IMR-90 (cell line): ENCODE results near the gene GPC5. TPM values are rescaled to one million over a fixed set of nuclear protein-coding genes. Genes with fewer than 3 reads are reported as not detected.

Experiments used
- ATAC-seq: fragments of 200-7000 bp; cut with Tn5 transposase; 2 replicates; pipeline ENCODE4 v1.9.1; 2020; ENCODE audit warnings: low read depth, mild to moderate bottlenecking, moderate library complexity
- BruUV-seq: library from RNA; stranded (reverse); fragments of 400-500 nt; replicated peaks from 2 replicates; lab custom pipeline; 2021; lab: Mats Ljungman, UMichigan
- CTCF ChIA-PET: fragments of 300-600 bp; formaldehyde crosslinking; extraction: SDS; loops from one replicate; lab custom pipeline; 2021; ENCODE audit warnings: antibody characterized with exemption; lab: Yijun Ruan, JAX
- POLR2A ChIA-PET: fragments of 300-600 bp; sonication (Branson Sonifier 250); formaldehyde crosslinking; loops from one replicate; lab custom pipeline; 2022; ENCODE audit warnings: antibody characterized with exemption; ENCODE audit not compliant: unreplicated experiment; lab: Charles Lee
- DNase-seq: peaks from one replicate; pipeline ENCODE4 v3.0.0; 2013
- H2AFZ ChIP-seq: replicated peaks from 2 replicates; pipeline ENCODE3; 2013; ENCODE audit warnings: low read length, mild to moderate bottlenecking; ENCODE audit not compliant: poor library complexity
- H2AK5ac ChIP-seq: 2 replicates; pipeline ENCODE4 v1.6.1; 2013; ENCODE audit warnings: low read depth, low read length, inconsistent platforms
- H2AK9ac ChIP-seq: replicated peaks from 2 replicates; pipeline ENCODE3; 2013; ENCODE audit warnings: mild to moderate bottlenecking, low read depth, low read length, moderate library complexity; ENCODE audit not compliant: poor library complexity
- H2BK120ac ChIP-seq: 2 replicates; pipeline ENCODE4 v1.6.1; 2013; ENCODE audit warnings: low read depth, low read length, inconsistent platforms
- H2BK15ac ChIP-seq: 3 replicates; pipeline ENCODE4 v1.6.1; 2013; ENCODE audit warnings: low read depth, low read length, inconsistent platforms
- H2BK20ac ChIP-seq: 2 replicates; pipeline ENCODE4 v1.6.1; 2013; ENCODE audit warnings: low read depth, mild to moderate bottlenecking, inconsistent platforms, low read length, moderate library complexity
- H2BK5ac ChIP-seq: 2 replicates; pipeline ENCODE4 v1.6.1; 2013; ENCODE audit warnings: mild to moderate bottlenecking, low read depth, low read length, inconsistent platforms; ENCODE audit not compliant: poor library complexity, severe bottlenecking
- H3K14ac ChIP-seq: replicated peaks from 2 replicates; pipeline ENCODE4 v1.6.1; 2013; ENCODE audit warnings: low read depth, low read length, inconsistent platforms
- H3K18ac ChIP-seq: 2 replicates; pipeline ENCODE4 v1.6.1; 2013; ENCODE audit warnings: low read depth, low read length, control low read depth
- H3K23ac ChIP-seq: 2 replicates; pipeline ENCODE4 v1.6.1; 2013; ENCODE audit warnings: low read depth, low read length, inconsistent platforms
- H3K27ac ChIP-seq: 2 replicates; pipeline ENCODE4 v1.5.1; 2013; ENCODE audit warnings: mild to moderate bottlenecking, control low read depth, low read length; ENCODE audit not compliant: insufficient read depth
- H3K27me3 ChIP-seq: 2 replicates; pipeline ENCODE4 v1.6.1; 2013; ENCODE audit warnings: low read length; ENCODE audit not compliant: control insufficient read depth, insufficient read depth
- H3K36me3 ChIP-seq: 2 replicates; pipeline ENCODE4 v1.6.1; 2013; ENCODE audit warnings: low read length, mixed read lengths; ENCODE audit not compliant: control insufficient read depth, insufficient read depth
- H3K4ac ChIP-seq: 2 replicates; pipeline ENCODE4 v1.6.1; 2013; ENCODE audit warnings: low read depth, low read length, inconsistent platforms
- H3K4me1 ChIP-seq: 2 replicates; pipeline ENCODE4 v1.6.1; 2013; ENCODE audit warnings: low read length, mixed read lengths; ENCODE audit not compliant: control insufficient read depth, insufficient read depth
- H3K4me2 ChIP-seq: 2 replicates; pipeline ENCODE4 v1.6.1; 2013; ENCODE audit warnings: low read depth, mild to moderate bottlenecking, control low read depth, low read length, moderate library complexity
- H3K4me3 ChIP-seq: 2 replicates; pipeline ENCODE4 v1.5.1; 2013; ENCODE audit warnings: low read depth, mild to moderate bottlenecking, control low read depth, low read length, moderate library complexity; ENCODE audit not compliant: insufficient read depth
- H3K56ac ChIP-seq: 2 replicates; pipeline ENCODE4 v1.6.1; 2013; ENCODE audit warnings: low read length, inconsistent platforms; ENCODE audit not compliant: insufficient read depth; ENCODE audit errors: extremely low read depth
- H3K79me1 ChIP-seq, 2 experiments: 2 replicates each; pipeline ENCODE4 v1.6.1; 2013; ENCODE audit warnings: low read length in 2 of 2, inconsistent platforms in 1 of 2, low read depth in 1 of 2
- H3K9ac ChIP-seq: 2 replicates; pipeline ENCODE4 v1.6.1; 2013; ENCODE audit warnings: low read depth, low read length, control low read depth
- H3K9me1 ChIP-seq: 2 replicates; pipeline ENCODE4 v1.6.1; 2013; ENCODE audit warnings: low read length, inconsistent platforms; ENCODE audit not compliant: insufficient read depth
- H3K9me3 ChIP-seq: 2 replicates; pipeline ENCODE4 v1.6.1; 2013; ENCODE audit warnings: low read length; ENCODE audit not compliant: control insufficient read depth, insufficient read depth
- H4K20me1 ChIP-seq: 2 replicates; pipeline ENCODE4 v1.6.1; 2013; ENCODE audit warnings: low read length, inconsistent platforms; ENCODE audit not compliant: insufficient read depth
- H4K5ac ChIP-seq: 2 replicates; pipeline ENCODE4 v1.6.1; 2013; ENCODE audit warnings: mild to moderate bottlenecking, low read depth, low read length, control low read depth
- H4K8ac ChIP-seq, 2 experiments: 2 replicates each; pipeline ENCODE4 v1.6.1; 2013; ENCODE audit warnings: low read depth in 2 of 2, low read length in 2 of 2, control low read depth in 1 of 2, inconsistent platforms in 1 of 2
- H4K91ac ChIP-seq: 2 replicates; pipeline ENCODE4 v1.6.1; 2013; ENCODE audit warnings: low read depth, low read length, inconsistent platforms; ENCODE audit not compliant: insufficient read depth
- RAD21 ChIP-seq: IDR thresholded peaks from 2 replicates; pipeline ENCODE4 v1.6.1; 2012; ENCODE audit warnings: low read length, improper control_type of control experiment
- RCOR1 ChIP-seq: IDR thresholded peaks from 2 replicates; pipeline ENCODE4 v1.6.1; 2012; ENCODE audit warnings: mild to moderate bottlenecking, low read length, improper control_type of control experiment; ENCODE audit not compliant: insufficient replicate concordance
- RFX5 ChIP-seq: IDR thresholded peaks from 2 replicates; pipeline ENCODE4 v1.8.0; 2012; ENCODE audit warnings: low read depth, mild to moderate bottlenecking, low read length, moderate library complexity
- WGBS, 2 experiments: methylation state at CpG; one replicate each; pipeline versions ENCODE4 v1.1.5 to v1.1.7; 2013; ENCODE audit warnings: missing lambda C conversion rate in 2 of 2; ENCODE audit not compliant: insufficient read length in 1 of 2; ENCODE audit errors: extremely low coverage in 2 of 2; 5-methylcytosine and 5-hydroxymethylcytosine counted together
- dilution Hi-C: fragments of 300-500 bp; cut with HindIII; formaldehyde crosslinking; loops from one replicate; pipeline ENCODE4 v1.14.3; 2018; ENCODE audit warnings: low sequenced_read_pairs; ENCODE audit not compliant: unreplicated experiment
- in situ Hi-C: fragments of 300-500 bp; cut with MboI; formaldehyde crosslinking; loops from 3 replicates; pipeline ENCODE4 v1.14.3; 2019; ENCODE audit warnings: low sequenced_read_pairs, inconsistent platforms, mixed read lengths
- intact Hi-C: fragments of 100-400 bp; cut with micrococcal nuclease; formaldehyde crosslinking; loops from 2 replicates; pipeline ENCODE4 v1.10.0; 2022
- polyA plus RNA-seq, 3 experiments: library from polyadenylated mRNA; depleted of rRNA; stranded (reverse); fragments of >200 nt; gene quantifications; 2 replicates each; pipeline ENCODE4 v1.2.3, GENCODE V29; 2012; ENCODE audit warnings: low replicate concordance in 1 of 3
- total RNA-seq: library from RNA; depleted of rRNA; stranded (reverse); fragments of >200 nt; gene quantifications from 2 replicates; pipeline ENCODE4 v1.2.3, GENCODE V29; 2012
- TF ChIP-seq, protein P1 (sequence below): fragments of 150-350 bp; IDR thresholded peaks from 2 replicates; pipeline ENCODE4 v1.6.1; 2016; ENCODE audit warnings: low read depth, mild to moderate bottlenecking, low read length, moderate library complexity, borderline replicate concordance
- TF ChIP-seq, protein P2 (sequence below): fragments of 150-350 bp; IDR thresholded peaks from 2 replicates; pipeline ENCODE4 v1.6.1; 2017; ENCODE audit warnings: mild to moderate bottlenecking, antibody characterized with exemption, low read length, low read depth

Gene GPC5
- total and polyA plus RNA-seq, 2 of the 4 experiments (the other 2 are of a cell fraction) = 0.94 to 1.8 TPM

DNA sequence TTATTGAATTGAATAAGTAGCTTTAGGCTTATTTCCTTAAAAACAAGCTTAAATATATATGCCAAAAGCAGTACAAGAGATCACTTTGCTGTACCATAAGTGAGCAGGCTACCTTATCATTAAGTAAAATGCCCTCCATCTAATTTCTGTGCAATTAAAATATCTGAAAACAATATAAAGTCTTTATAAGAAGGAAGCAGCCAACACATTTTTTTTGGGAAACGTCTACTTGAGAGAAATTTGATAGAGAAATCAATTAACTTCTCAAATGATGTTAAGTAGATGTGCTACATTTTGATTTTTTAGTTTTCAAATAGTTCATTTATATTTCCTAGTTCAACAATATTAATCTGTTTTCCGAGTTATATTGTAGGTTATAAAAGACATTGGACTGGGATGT lies 52.5 kb downstream of the GPC5 start:
- Histone ChIP-seq H3K4me2 (no peak overlapping the region), H3K79me1 (no peaks in the 10 kb centered on the region), H4K91ac (no peak overlapping the region), H2AK5ac (no peak overlapping the region), H3K27ac (no peak overlapping the region), H3K14ac (no peak overlapping the region), H3K9me1 (no peaks in the 10 kb centered on the region), H3K9me3 (no peaks in the 10 kb centered on the region), H2AFZ (no peak overlapping the region), H3K4me1 (no peaks in the 10 kb centered on the region), H2BK5ac (no peak overlapping the region), H2BK120ac (no peak overlapping the region), H4K20me1 (no peaks in the 10 kb centered on the region), H4K8ac (no peak overlapping the region), H4K5ac (no peak overlapping the region), H2AK9ac (no peak overlapping the region), H3K23ac (no peak overlapping the region), H2BK15ac (no peak overlapping the region), H3K4ac (no peak overlapping the region), H3K27me3 (no peaks in the 10 kb centered on the region), H3K4me3 (no peak overlapping the region), H2BK20ac (no peak overlapping the region), H3K36me3 (no peaks in the 10 kb centered on the region), H3K9ac (no peak overlapping the region), H3K56ac (no peak overlapping the region), H3K18ac (no peak overlapping the region)
- no TSS peak for BruUV-seq
- DNase-seq (no peak), ATAC-seq (no peak)
- intact Hi-C loops (no loop called here), dilution Hi-C loops (no loop called here), in situ Hi-C loops (no loop called here)
- no peak for TF ChIP-seq RFX5
- TF ChIP-seq, protein P1, sequence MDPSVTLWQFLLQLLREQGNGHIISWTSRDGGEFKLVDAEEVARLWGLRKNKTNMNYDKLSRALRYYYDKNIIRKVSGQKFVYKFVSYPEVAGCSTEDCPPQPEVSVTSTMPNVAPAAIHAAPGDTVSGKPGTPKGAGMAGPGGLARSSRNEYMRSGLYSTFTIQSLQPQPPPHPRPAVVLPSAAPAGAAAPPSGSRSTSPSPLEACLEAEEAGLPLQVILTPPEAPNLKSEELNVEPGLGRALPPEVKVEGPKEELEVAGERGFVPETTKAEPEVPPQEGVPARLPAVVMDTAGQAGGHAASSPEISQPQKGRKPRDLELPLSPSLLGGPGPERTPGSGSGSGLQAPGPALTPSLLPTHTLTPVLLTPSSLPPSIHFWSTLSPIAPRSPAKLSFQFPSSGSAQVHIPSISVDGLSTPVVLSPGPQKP = no peak
- no peak for TF ChIP-seq RCOR1
- TF ChIP-seq RAD21 = no peak
- TF ChIP-seq, protein P2, sequence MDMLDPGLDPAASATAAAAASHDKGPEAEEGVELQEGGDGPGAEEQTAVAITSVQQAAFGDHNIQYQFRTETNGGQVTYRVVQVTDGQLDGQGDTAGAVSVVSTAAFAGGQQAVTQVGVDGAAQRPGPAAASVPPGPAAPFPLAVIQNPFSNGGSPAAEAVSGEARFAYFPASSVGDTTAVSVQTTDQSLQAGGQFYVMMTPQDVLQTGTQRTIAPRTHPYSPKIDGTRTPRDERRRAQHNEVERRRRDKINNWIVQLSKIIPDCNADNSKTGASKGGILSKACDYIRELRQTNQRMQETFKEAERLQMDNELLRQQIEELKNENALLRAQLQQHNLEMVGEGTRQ = no peak
- WGBS, 2 experiments = no CpG with 5 or more reads among the region's 2 CpGs
- ChIA-PET POLR2A (no interaction called here), CTCF (no interaction called here)
